ENCODE measurements around the gene PABPN1L.

- TF ChIP-seq, protein P1, sequence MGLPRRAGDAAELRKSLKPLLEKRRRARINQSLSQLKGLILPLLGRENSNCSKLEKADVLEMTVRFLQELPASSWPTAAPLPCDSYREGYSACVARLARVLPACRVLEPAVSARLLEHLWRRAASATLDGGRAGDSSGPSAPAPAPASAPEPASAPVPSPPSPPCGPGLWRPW (IDR thresholded peaks at IDR 0.05) = no peak
- TF ChIP-seq BHLHE40 (IDR thresholded peaks at IDR 0.05; ENCODE audit: low read depth, low read length) (no peak), ELK1 (IDR thresholded peaks at IDR 0.05; ENCODE audit: low read depth, low read length) (no peak), ZFP36 (IDR thresholded peaks at IDR 0.05; ENCODE audit: borderline replicate concordance, partially characterized antibody) (no peak), POLR2A (IDR thresholded peaks at IDR 0.05; ENCODE audit: low read length) (no peak), MAX (IDR thresholded peaks at IDR 0.05) (no peak), CTCF (IDR thresholded peaks at IDR 0.05) (no peak)
Observed at GRCh38 chr16:88842806-88843205, 23.7 kb downstream of the PABPN1L start.
